Upper lobe of left lung (tissue), 6 donors: ENCODE data around the gene XRRA1. TPM values are rescaled to one million over a fixed set of nuclear protein-coding genes. Genes with fewer than 3 reads are reported as not detected.

ENCODE experiments used
- ATAC-seq, 2 donors: fragments of 200-7000 bp; cut with Tn5 transposase; one replicate each; pipeline ENCODE4 v1.9.1; 2022; ENCODE audit warnings: mild to moderate bottlenecking in 2 of 2, moderate library complexity in 2 of 2; ENCODE audit not compliant: low FRiP score in 2 of 2
- DNase-seq, 2 donors: peaks; one replicate each; pipeline ENCODE4 v3.0.0-alpha.2; 2019 to 2020
- H3K27ac ChIP-seq, 4 donors: fragments of 200-600 bp; sonication (generic); one replicate each; pipeline ENCODE4 v1.5.1; 2016 to 2019
- H3K27me3 ChIP-seq, 4 donors: fragments of 200-600 bp; sonication (generic); one replicate each; pipeline ENCODE4 v1.5.1; 2017 to 2019
- H3K36me3 ChIP-seq, 4 donors: fragments of 200-600 bp; sonication (generic); one replicate each; pipeline ENCODE4 v1.5.1; 2016 to 2019
- H3K4me1 ChIP-seq, 4 donors: fragments of 200-600 bp; sonication (generic); one replicate each; pipeline ENCODE4 v1.5.1; 2018 to 2019
- H3K4me3 ChIP-seq, 4 donors: fragments of 200-600 bp; sonication (generic); one replicate each; pipeline ENCODE4 v1.5.1; 2017 to 2019; ENCODE audit warnings: mild to moderate bottlenecking in 2 of 4, moderate library complexity in 1 of 4
- H3K9me3 ChIP-seq, 4 donors: fragments of 200-600 bp; sonication (generic); one replicate each; pipeline ENCODE4 v1.5.1; 2018 to 2019
- CTCF ChIP-seq, 6 experiments: fragments of 450-650 bp in 4 of 6; fragments of 200-600 bp in 2 of 6; sonication (generic) in 2 of 6; IDR thresholded peaks; one replicate each; pipeline ENCODE4 v1.5.1; 2016 to 2019; ENCODE audit warnings: antibody characterized with exemption in 6 of 6
- EP300 ChIP-seq, 4 donors: sonication (generic); formaldehyde crosslinking; IDR thresholded peaks; one replicate each; pipeline ENCODE4 v1.5.1; 2017; ENCODE audit warnings: antibody characterized with exemption in 4 of 4, control low read depth in 2 of 4
- POLR2A ChIP-seq, 4 donors: fragments of 450-650 bp; IDR thresholded peaks; one replicate each; pipeline ENCODE4 v1.5.1; 2016 to 2017; ENCODE audit warnings: antibody characterized with exemption in 4 of 4, mild to moderate bottlenecking in 2 of 4
- POLR2AphosphoS5 ChIP-seq, 2 donors: sonication (generic); formaldehyde crosslinking; IDR thresholded peaks; one replicate each; pipeline ENCODE4 v1.5.1; 2017; ENCODE audit warnings: antibody characterized with exemption in 2 of 2
- WGBS, 2 donors: methylation state at CpG; one replicate each; pipeline ENCODE4 v1.1.5; 2017 to 2018; 5-methylcytosine and 5-hydroxymethylcytosine counted together
- total RNA-seq, 6 donors: library from RNA; depleted of rRNA in 4 of 6; stranded (reverse); fragments of >200 nt in 4 of 6; gene quantifications; one replicate each; pipeline versions ENCODE4 v1.1.0 to v1.2.1, GENCODE V29; 2016 to 2021
- donor health status: DM: no; HTN: no; CAD: no; lungs with moderate emphysema.
- donor health status: DM: no; HTN: yes; CAD: no; lungs with severe emphysema.

Gene XRRA1
- total RNA-seq, 6 donors from 2014 or later = 9.4 to 25.1 (median 16.7) TPM

GRCh38 chr11:74923125-74923524, 25.8 kb downstream of the XRRA1 start:
- H3K36me3 ChIP-seq = peaks cover 0 to 32% (median 24%) of the 10 kb centered on the region in 4 donors
- H3K4me1 ChIP-seq = no peaks in the 10 kb centered on the region
- no peak overlapping the region for H3K27ac ChIP-seq
- no peak overlapping the region for H3K4me3 ChIP-seq
- H3K27me3 ChIP-seq = no peaks in the 10 kb centered on the region
- DNase-seq (no peak), ATAC-seq (no peak)
- no peaks in the 10 kb centered on the region for H3K9me3 ChIP-seq
- TF ChIP-seq POLR2AphosphoS5 (IDR thresholded peaks at IDR 0.05) (no peak), CTCF (IDR thresholded peaks at IDR 0.05) (no peak), POLR2A (IDR thresholded peaks at IDR 0.05) (no peak), EP300 (IDR thresholded peaks at IDR 0.05) (no peak)

- no peaks in the 10 kb centered on the region for H3K27me3 ChIP-seq
- no peak overlapping the region for H3K4me3 ChIP-seq
- ATAC-seq (no peak), DNase-seq (no peak)
- H3K36me3 ChIP-seq = peaks cover 3 to 44% (median 9%) of the 10 kb centered on the region in 4 donors
- no peaks in the 10 kb centered on the region for H3K9me3 ChIP-seq
- no peak overlapping the region for H3K27ac ChIP-seq
- TF ChIP-seq EP300 (IDR thresholded peaks at IDR 0.05) (no peak), POLR2A (IDR thresholded peaks at IDR 0.05) (no peak), CTCF (IDR thresholded peaks at IDR 0.05) (no peak), POLR2AphosphoS5 (IDR thresholded peaks at IDR 0.05) (no peak)
- 72 to 81% methylated on average over 4 of the region's 4 CpGs for WGBS, 2 donors
- H3K4me1 ChIP-seq = peaks cover 0 to 7% (median 0%) of the 10 kb centered on the region in 4 donors
Observed at GRCh38 chr11:74909812-74910211, 39.1 kb downstream of the XRRA1 start.

GRCh38 chr11:74909385-74909784, 39.5 kb downstream of the XRRA1 start:
- Histone ChIP-seq H3K27me3 (no peaks in the 10 kb centered on the region), H3K9me3 (no peaks in the 10 kb centered on the region), H3K4me1 (peaks cover 0 to 7% (median 0%) of the 10 kb centered on the region in 4 donors), H3K4me3 (no peak overlapping the region), H3K36me3 (peaks cover 3 to 43% (median 9%) of the 10 kb centered on the region in 4 donors), H3K27ac (no peak overlapping the region)
- 81 to 82% methylated on average over 4 of the region's 4 CpGs for WGBS, 2 donors
- no peak for DNase-seq
- no peak for TF ChIP-seq POLR2AphosphoS5 (IDR thresholded peaks at IDR 0.05)
- no peak for TF ChIP-seq CTCF (IDR thresholded peaks at IDR 0.05)
- TF ChIP-seq POLR2A (IDR thresholded peaks at IDR 0.05) = no peak
- TF ChIP-seq EP300 (IDR thresholded peaks at IDR 0.05) = no peak
- no peak for ATAC-seq

- H3K27ac ChIP-seq = no peak overlapping the region
- peaks cover 0 to 7% (median 0%) of the 10 kb centered on the region in 4 donors for H3K4me1 ChIP-seq
- H3K4me3 ChIP-seq = no peak overlapping the region
- no peaks in the 10 kb centered on the region for H3K27me3 ChIP-seq
- WGBS, 2 donors = 37 to 38% methylated on average over 3 of the region's 3 CpGs
- no peak for TF ChIP-seq EP300 (IDR thresholded peaks at IDR 0.05)
- TF ChIP-seq CTCF (IDR thresholded peaks at IDR 0.05) = no peak
- ATAC-seq (no peak), DNase-seq (no peak)
- peaks cover 0 to 26% (median 8%) of the 10 kb centered on the region in 4 donors for H3K36me3 ChIP-seq
- peaks cover 7 to 15% (median 10%) of the 10 kb centered on the region in 4 donors for H3K9me3 ChIP-seq
Observed at GRCh38 chr11:74905326-74905725, 43.6 kb downstream of the XRRA1 start.

- Histone ChIP-seq H3K4me3 (no peak overlapping the region), H3K27me3 (no peaks in the 10 kb centered on the region), H3K36me3 (peaks cover 0 to 8% (median under 1%) of the 10 kb centered on the region in 4 donors), H3K9me3 (peaks cover 7 to 24% (median 12%) of the 10 kb centered on the region in 4 donors), H3K4me1 (peaks cover 0 to 7% (median 0%) of the 10 kb centered on the region in 4 donors), H3K27ac (no peak overlapping the region)
- ATAC-seq (no peak), DNase-seq (no peak)
- TF ChIP-seq POLR2AphosphoS5 (IDR thresholded peaks at IDR 0.05) (no peak), EP300 (IDR thresholded peaks at IDR 0.05) (no peak), CTCF (IDR thresholded peaks at IDR 0.05) (no peak), POLR2A (IDR thresholded peaks at IDR 0.05) (no peak)
- WGBS, 2 donors = 95 to 96% methylated on average over 4 of the region's 4 CpGs
Observed at GRCh38 chr11:74902342-74902741, 46.5 kb downstream of the XRRA1 start.
